ENCODE results near the gene MGAT4A. TPM values are rescaled to one million over a fixed set of nuclear protein-coding genes. Genes with fewer than 3 reads are reported as not detected.

Gene MGAT4A
- total and polyA plus RNA-seq, 2 donors: 8.7 to 23.8 TPM

DNA sequence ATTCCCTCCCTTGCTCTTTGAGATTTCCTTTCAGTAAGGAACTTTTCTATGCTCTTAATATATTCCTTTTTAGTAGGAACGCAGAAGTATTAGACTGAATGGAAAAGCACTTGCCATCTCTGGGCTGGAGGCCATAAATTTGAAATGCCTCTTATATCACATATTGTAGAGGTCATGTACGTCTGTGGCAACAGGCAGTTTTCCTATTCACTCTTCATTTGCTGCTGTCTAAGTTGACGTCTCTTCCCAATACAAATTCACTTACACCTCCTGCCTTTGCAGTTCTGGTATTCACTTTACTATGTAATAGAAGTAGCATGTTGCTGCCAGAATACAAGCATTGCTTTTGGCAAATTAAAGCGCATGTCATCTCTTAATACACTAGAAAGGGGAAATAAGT is 34.7 kb downstream of the MGAT4A start:
- whole genome bisulfite sequencing: 90% methylated on average over 4 of the region's 4 CpGs
- no peaks in the 10 kb centered on the region for H3K36me3 ChIP-seq (ENCODE audit: insufficient read depth)
- DNase-seq (ENCODE audit: extremely low spot score): no peak

DNA sequence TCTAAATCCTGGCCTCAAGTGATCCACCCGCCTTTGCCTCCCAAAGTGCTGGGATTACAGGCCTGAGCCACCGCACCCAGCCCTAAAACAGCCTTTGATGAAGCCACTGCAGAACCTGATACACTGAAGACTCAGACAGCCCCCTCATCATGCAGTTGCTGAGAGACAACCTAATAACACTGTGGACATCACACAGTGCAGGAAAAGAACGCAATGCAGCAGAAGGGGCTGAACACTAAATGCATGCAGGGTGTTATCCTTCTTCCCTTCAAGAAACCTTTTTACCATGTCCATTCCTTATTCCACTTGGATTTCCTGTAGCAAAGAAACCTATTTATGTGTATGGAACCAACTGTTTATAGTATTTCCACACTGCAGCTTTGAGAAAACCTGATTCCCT is 35.7 kb downstream of the MGAT4A start:
- Histone ChIP-seq H3K27ac (ENCODE audit: low read depth) (no peak overlapping the region), H3K4me3 (ENCODE audit: low read depth, low read length) (no peak overlapping the region), H3K4me1 (ENCODE audit: insufficient read depth) (peaks cover 1% of the 10 kb centered on the region), H3K36me3 (ENCODE audit: insufficient read depth) (no peaks in the 10 kb centered on the region)
- WGBS: 84% methylated on average over 3 of the region's 3 CpGs
- DNase-seq (ENCODE audit: extremely low spot score): no peak

More for the DNA sequence above, 34.7 kb downstream of the MGAT4A start:
- Histone ChIP-seq H3K4me3 (ENCODE audit: low read depth, low read length) (no peak overlapping the region), H3K4me1 (ENCODE audit: insufficient read depth) (peaks cover 1% of the 10 kb centered on the region), H3K27ac (ENCODE audit: low read depth) (no peak overlapping the region)

DNA sequence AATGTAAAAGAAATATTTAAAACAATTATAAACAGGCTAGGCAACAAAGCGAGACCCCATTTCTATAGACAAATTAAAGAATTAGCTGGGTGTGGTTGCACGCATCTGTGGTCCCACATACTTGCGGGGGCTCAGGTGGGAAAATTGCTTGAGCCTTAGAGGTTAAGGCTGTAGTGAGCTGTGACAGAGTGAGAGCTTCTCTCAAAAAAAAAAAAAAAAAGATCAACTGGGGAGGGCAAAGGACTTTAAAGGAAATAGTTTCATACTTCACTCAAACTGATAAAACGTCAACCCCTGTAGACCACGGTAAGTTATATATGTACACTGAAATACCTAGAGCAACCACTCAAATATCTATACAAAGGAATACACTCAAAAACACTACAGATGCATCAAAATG is 37.5 kb downstream of the MGAT4A start:
- Histone ChIP-seq H3K27ac (ENCODE audit: low read depth) (no peak overlapping the region), H3K4me1 (ENCODE audit: insufficient read depth) (peaks cover 1% of the 10 kb centered on the region), H3K4me3 (ENCODE audit: low read depth, low read length) (no peak overlapping the region), H3K36me3 (ENCODE audit: insufficient read depth) (no peaks in the 10 kb centered on the region)
- whole genome bisulfite sequencing: 90% methylated on average over 5 of the region's 5 CpGs
- no peak for DNase-seq (ENCODE audit: extremely low spot score)

- Histone ChIP-seq H3K4me1 (ENCODE audit: insufficient read depth) (peaks cover 1% of the 10 kb centered on the region), H3K36me3 (ENCODE audit: insufficient read depth) (peaks cover 3% of the 10 kb centered on the region), H3K4me3 (ENCODE audit: low read depth, low read length) (no peak overlapping the region), H3K27ac (ENCODE audit: low read depth) (no peak overlapping the region)
- 92% methylated on average over 7 of the region's 7 CpGs for WGBS
- no peak for DNase-seq (ENCODE audit: extremely low spot score)
Measured at GRCh38 chr2:98692090-98693054, 38.6 kb downstream of the MGAT4A start.

GRCh38 chr2:98691303-98691702 is 39.6 kb downstream of the MGAT4A start:
- 89% methylated on average over 3 of the region's 3 CpGs for WGBS
- Histone ChIP-seq H3K4me3 (ENCODE audit: low read depth, low read length) (no peak overlapping the region), H3K27ac (ENCODE audit: low read depth) (no peak overlapping the region), H3K4me1 (ENCODE audit: insufficient read depth) (peaks cover 1% of the 10 kb centered on the region), H3K36me3 (ENCODE audit: insufficient read depth) (peaks cover 3% of the 10 kb centered on the region)
- no peak for DNase-seq (ENCODE audit: extremely low spot score)

- Histone ChIP-seq H3K4me3 (ENCODE audit: low read depth, low read length) (no peak overlapping the region), H3K36me3 (ENCODE audit: insufficient read depth) (peaks cover 3% of the 10 kb centered on the region), H3K4me1 (ENCODE audit: insufficient read depth) (no peaks in the 10 kb centered on the region), H3K27ac (ENCODE audit: low read depth) (no peak overlapping the region)
- WGBS: 93% methylated on average over 14 of the region's 14 CpGs
- no peak for DNase-seq (ENCODE audit: extremely low spot score)
Measured at GRCh38 chr2:98685930-98686887, 44.7 kb downstream of the MGAT4A start.

DNA sequence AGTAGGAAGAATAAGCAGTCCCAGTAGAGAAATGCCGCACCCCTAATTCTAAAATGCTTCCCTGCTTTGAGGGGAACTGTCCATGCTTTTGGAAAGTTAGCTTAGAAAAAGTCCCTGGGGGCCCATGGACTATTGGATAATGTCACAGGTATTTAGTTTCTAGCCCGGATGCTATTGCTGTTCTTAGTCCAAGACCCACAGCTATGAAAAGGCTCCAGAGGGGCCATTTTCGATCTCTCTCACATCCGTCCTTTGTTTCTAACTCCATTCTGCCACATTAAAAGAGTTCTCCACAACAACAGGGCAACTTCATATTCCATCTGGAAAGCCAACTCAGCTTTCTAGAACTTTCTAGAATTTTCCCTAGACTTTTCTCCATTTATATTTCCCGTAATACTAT is 47.2 kb downstream of the MGAT4A start:
- 86% methylated on average over 5 of the region's 5 CpGs for WGBS
- no peak overlapping the region for H3K27ac ChIP-seq (ENCODE audit: low read depth)
- no peaks in the 10 kb centered on the region for H3K4me1 ChIP-seq (ENCODE audit: insufficient read depth)

DNA sequence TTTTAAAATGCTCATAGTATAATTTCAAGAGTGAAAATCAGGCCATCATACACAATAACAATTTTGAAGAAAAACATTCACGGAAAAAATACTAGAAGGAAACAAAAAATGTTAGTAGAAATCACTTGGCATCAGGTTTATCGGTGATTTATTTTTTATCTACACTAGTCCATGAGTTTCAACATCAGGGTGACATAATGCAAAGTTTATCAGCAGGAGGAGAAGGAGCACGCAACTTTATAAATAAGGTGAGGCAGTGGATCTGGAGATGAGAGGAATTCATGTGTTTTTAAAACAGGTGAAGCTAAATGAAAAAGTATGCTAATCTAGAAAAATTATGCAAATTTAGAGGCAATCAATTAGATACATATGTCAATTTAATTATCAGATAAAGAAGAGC is 54.2 kb downstream of the MGAT4A start:
- Histone ChIP-seq H3K36me3 (ENCODE audit: insufficient read depth) (no peaks in the 10 kb centered on the region), H3K4me3 (ENCODE audit: low read depth, low read length) (no peak overlapping the region), H3K27ac (ENCODE audit: low read depth) (peak overlapping the region; percentile 10), H3K4me1 (ENCODE audit: insufficient read depth) (no peaks in the 10 kb centered on the region)
- DNase-seq (ENCODE audit: extremely low spot score): no peak
- 93% methylated on average over 3 of the region's 3 CpGs for WGBS

More for the DNA sequence above, 47.2 kb downstream of the MGAT4A start:
- H3K4me3 ChIP-seq (ENCODE audit: low read depth, low read length): no peak overlapping the region
- DNase-seq (ENCODE audit: extremely low spot score): no peak
- peaks cover 3% of the 10 kb centered on the region for H3K36me3 ChIP-seq (ENCODE audit: insufficient read depth)

DNA sequence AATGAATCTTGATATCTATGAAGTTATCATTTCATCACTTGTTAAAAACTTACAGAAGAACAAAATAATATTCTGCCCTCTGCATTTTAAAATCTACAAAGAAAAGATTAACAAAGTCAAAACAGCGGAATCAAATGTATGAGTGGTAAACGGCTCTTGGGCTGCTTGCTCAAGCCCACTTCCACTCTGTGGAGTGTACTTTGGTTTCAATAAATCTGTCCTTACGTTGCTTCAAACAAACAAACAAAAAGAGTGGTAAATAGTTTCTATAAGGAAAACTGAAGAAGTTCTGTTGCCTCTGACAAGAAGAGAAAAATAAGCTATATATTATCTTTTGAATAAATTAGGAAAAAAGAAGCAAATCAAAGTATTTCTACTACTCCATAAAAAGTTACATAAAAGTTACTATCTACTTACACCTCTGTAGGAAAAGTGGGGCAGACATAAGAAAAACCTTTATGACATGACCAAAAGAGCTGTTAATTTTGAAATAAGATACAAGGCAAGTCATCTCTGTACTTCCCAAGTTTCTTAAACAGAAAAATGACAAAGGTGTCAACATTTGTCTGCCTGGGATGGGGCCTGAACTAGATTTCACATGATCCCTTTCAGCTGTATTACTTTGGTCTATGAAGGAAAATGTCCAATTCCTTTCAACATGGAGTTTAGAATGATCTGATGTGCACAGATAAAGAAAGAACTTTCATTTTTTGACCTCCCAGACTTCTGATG is 56.5 kb downstream of the MGAT4A start:
- WGBS: 96% methylated on average over 3 of the region's 3 CpGs
- DNase-seq (ENCODE audit: extremely low spot score): no peak
- Histone ChIP-seq H3K4me1 (ENCODE audit: insufficient read depth) (no peaks in the 10 kb centered on the region), H3K36me3 (ENCODE audit: insufficient read depth) (peaks cover 3% of the 10 kb centered on the region), H3K4me3 (ENCODE audit: low read depth, low read length) (no peak overlapping the region), H3K27ac (ENCODE audit: low read depth) (no peak overlapping the region)

DNA sequence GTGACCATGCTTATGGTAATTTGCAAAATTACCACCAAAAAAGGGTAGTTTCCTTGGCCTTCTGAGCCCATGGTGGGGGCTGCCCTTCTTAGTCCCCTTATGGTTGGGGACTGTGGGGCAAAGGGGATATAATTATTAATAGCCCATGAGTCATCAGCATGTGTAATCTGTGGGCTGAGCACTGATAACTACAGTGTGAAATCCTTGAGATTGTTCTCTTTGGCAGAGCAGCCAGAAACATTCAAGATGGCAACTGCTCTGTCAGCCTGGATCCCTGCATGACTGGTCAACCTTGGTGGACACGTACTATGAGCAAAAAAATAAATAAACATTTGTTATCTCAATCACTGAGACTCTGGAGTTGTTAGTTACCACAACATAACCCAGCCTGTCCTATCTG is 61.3 kb downstream of the MGAT4A start:
- H3K4me1 ChIP-seq (ENCODE audit: insufficient read depth): no peaks in the 10 kb centered on the region
- H3K4me3 ChIP-seq (ENCODE audit: low read depth, low read length): no peak overlapping the region
- H3K36me3 ChIP-seq (ENCODE audit: insufficient read depth): peaks cover 5% of the 10 kb centered on the region
- 48% methylated on average over 1 of the region's 1 CpG for WGBS
- DNase-seq (ENCODE audit: extremely low spot score): no peak
- no peak overlapping the region for H3K27ac ChIP-seq (ENCODE audit: low read depth)

GRCh38 chr2:98665677-98666076 is 65.3 kb downstream of the MGAT4A start:
- Histone ChIP-seq H3K4me1 (ENCODE audit: insufficient read depth) (no peaks in the 10 kb centered on the region), H3K36me3 (ENCODE audit: insufficient read depth) (peaks cover 5% of the 10 kb centered on the region), H3K4me3 (ENCODE audit: low read depth, low read length) (no peak overlapping the region), H3K27ac (ENCODE audit: low read depth) (no peak overlapping the region)
- DNase-seq (ENCODE audit: extremely low spot score): no peak
- 87% methylated on average over 3 of the region's 3 CpGs for WGBS

GRCh38 chr2:98664323-98664722 is 66.6 kb downstream of the MGAT4A start:
- Histone ChIP-seq H3K4me1 (ENCODE audit: insufficient read depth) (no peaks in the 10 kb centered on the region), H3K4me3 (ENCODE audit: low read depth, low read length) (no peak overlapping the region), H3K36me3 (ENCODE audit: insufficient read depth) (peaks cover 2% of the 10 kb centered on the region), H3K27ac (ENCODE audit: low read depth) (no peak overlapping the region)
- no peak for DNase-seq (ENCODE audit: extremely low spot score)
- 88% methylated on average over 3 of the region's 3 CpGs for WGBS

DNA sequence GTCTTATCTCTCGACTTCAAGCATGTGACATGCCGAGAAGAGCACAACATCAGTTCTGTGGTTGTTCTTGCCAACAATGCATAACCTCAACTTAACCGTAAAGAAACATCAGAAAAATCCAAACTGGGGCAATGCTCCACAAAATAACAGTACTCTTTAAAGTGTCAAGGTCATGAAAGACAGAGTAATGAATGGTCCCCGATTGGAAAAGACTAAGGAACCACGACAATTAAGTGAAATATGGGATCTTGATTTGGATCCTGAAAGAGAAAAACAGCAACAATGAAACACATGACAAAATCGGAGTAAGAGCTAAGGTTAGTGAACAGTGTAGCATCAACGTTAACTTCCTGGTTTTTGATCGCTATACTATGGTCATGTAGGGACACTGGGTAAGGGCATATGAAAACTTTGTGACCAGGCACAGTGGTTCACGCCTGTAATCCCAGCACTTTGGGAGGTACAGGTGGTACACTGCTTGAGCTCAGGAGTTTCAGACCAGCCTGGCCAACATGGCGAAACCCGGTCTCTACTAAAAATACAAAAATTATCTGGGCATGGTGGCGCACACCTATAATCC is 67.3 kb downstream of the MGAT4A start:
- Histone ChIP-seq H3K36me3 (ENCODE audit: insufficient read depth) (peaks cover 2% of the 10 kb centered on the region), H3K4me1 (ENCODE audit: insufficient read depth) (no peaks in the 10 kb centered on the region), H3K27ac (ENCODE audit: low read depth) (no peak overlapping the region), H3K4me3 (ENCODE audit: low read depth, low read length) (no peak overlapping the region)
- no peak for DNase-seq (ENCODE audit: extremely low spot score)
- whole genome bisulfite sequencing: 84% methylated on average over 12 of the region's 12 CpGs

Data from urinary bladder (tissue), 4 donors.